HG03045 (cell line): Measurements from ENCODE around the gene NOTUM.
"Not testable (repeated sequence)": the region's sequence is repeated elsewhere in the genome, so short reads cannot be mapped to it uniquely, and the experiment has no call there.

Experiments used
- ATAC-seq: cut with Tn5 transposase; IDR thresholded peaks from one replicate; pipeline ENCODE4 v1.9.1; 2021; ENCODE audit warnings: mild to moderate bottlenecking, moderate library complexity; ENCODE audit not compliant: unreplicated experiment

NOTUM gene

DNA sequence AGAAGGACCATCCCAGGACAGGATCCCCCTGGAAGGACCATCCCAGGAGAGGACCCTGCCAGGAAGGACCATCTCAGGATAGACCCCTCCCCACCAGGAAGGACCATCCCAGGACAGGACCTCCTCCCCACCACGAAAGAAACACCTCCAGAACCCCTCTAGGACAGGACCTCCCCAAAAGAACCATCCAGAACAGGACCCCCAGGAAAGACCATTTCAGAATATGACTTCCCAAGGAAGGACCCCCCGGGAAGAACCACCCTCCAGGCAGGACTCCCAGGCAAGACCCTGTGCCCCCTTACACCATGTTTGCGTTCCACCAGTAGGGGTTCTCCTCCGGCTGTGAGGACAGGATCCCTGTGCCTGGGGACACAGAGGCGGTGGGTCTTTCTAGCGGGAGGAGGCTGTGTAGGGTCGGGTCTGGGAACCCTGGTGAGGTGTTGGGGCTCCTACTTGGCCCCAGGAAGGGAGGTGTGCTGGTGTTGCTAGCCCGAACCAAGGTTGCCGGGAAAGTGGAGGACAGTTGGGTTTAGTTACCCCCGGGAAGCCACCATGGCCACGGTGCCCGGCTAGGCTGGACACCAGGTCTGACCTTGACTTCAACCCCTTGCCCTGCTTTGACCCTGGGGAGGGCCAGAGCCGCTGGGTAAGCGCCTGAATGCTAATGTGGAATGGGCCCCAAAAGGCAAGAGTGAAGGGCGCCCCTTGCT, 2.2 kb downstream of the NOTUM start:
- no peak for ATAC-seq

DNA sequence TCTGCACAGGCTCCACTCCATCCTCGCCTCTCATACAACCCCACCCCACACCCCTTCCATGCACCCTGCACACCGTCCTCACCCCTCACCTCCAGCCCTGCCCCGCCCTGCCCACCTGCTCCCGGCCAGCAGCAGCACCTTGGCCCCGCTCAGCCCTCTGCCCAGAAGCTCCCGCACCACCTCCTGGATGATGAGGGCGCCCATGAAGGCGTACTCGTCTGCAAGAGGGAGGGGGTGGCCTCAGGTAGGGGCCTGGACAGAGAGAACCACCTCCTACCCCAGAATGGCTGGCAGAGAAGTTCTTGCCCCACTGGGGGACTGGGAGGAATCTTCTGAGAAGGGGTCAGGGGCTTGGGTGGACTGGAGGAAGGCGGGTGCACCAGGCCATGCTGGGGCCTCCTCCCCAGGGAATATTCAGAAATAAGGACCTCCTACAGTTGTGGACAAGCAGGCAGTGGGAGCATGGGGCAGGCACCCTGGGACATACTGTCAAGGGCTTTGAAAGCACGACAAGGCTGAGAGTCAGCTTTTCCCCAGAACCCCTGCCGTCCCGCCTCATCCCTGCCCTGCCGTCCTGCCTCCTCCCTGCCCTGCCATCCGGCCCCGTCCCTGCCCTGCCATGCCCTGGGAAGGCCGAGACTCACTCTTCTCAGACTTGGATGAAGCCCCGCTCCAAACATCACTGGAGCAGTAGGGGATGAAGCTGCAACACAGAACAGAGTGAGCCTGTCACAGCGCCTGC, 3.1 kb downstream of the NOTUM start:
- no peak for ATAC-seq

DNA sequence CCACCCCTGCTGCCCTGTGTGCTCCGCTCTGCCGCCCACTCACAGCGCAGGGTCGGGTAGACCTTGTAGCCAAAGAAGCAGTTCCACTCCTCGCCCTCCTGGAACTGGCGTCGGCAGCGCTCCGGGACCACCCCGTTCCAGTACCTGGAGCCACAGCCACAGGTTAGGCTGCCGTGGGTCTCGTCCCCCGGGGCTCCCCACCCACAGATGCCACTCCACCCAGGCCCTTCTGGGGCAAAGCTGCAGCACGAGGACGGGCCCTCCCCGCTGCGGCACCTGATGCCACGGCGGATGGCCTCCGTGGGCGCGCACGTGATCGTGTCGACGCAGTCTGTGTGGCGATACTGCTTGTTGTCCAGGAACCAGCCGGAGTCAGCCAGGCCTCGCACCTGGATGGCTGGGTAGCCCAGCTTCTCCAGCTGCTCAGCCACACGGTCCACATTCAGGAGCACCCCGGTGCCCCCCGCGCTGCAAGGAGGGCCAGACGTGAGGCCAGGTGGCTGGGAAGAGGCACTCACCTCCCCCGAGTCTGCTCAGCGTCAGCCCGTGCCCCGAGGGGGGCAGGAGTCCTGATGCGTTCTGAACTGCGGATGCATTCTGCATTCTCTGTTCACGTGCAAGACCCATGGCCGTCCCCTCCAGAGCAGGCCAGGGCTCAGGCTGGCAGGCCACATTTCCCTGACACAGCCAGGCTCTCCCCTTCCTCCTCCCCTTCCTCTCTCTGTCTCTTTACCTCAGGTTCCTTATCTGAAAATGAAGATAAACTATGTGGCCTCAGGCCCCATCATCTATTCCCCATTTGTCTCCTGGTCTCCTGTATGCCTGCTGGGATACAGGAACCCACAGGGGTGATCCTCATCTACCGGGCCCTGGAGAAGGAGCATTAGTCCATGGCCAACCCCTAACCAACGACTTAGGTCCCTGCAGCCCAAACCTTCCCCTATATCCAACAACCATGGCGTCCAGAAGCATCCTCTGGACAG, 4.1 kb downstream of the NOTUM start:
- ATAC-seq: no peak

DNA sequence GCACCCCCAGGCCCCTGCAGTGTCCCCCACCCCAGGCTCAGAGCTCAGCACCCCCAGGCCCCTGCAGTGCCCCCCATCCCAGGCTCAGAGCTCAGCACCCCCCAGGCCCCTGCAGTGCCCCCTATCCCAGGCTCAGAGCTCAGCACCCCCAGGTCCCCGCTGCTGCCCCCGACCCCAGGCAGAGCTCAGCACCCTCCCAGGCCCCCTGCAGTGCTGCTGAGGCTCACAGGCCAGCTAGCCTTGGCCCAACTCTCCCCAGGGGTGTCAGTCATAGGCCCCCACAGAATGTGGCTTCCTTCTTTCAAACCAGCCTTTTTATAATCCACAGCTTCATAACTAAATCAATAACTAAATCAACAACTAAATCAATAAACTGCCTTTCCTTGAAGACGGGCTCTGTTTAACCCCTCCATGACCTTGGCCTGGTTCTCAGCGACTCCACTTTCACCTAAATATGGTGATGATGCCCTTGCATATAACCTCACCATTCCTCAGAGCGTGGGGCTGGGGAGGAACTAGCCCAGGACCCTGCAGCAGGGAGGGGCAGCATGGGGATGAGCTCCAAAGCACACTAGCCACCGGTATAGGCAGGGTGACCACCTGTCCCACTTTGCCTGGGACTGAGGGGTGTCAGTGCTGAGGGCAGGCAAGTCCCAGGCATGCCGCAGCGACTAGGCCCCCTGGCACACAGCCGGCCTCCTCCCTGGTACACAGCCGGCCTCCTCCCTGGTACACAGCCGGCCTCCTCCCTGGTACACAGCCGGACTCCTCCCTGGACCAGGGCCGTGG, 5.0 kb downstream of the NOTUM start:
- ATAC-seq: no peak

DNA sequence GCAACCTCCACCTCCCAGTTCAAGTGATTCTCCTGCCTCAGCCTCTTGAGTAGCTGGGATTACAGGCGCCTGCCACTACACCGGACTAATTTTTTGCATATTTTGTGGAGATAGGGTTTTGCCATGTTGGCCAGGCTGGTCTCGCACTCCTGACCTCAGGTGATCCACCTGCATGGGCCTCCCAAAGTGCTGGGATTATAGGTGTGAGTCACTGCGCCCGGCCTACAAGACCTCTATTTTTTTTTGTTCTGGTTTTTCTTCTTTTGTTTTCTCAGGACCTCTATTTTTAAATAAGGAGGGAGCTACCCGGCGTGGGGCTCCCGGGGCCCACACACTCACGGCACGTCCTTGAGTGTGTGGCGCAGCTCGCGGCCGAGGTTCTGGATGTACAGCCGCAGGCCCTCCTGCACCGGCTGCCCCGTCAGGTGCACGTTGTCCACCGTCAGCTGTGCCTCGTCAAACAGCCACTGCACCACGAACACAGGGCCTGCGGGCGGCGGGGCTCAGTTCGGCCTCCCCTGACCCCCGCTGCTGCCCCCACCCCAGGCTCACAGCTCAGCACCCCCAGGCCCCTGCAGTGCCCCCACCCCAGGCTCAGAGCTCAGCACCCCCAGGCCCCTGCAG, 5.8 kb downstream of the NOTUM start:
- ATAC-seq: no peak

DNA sequence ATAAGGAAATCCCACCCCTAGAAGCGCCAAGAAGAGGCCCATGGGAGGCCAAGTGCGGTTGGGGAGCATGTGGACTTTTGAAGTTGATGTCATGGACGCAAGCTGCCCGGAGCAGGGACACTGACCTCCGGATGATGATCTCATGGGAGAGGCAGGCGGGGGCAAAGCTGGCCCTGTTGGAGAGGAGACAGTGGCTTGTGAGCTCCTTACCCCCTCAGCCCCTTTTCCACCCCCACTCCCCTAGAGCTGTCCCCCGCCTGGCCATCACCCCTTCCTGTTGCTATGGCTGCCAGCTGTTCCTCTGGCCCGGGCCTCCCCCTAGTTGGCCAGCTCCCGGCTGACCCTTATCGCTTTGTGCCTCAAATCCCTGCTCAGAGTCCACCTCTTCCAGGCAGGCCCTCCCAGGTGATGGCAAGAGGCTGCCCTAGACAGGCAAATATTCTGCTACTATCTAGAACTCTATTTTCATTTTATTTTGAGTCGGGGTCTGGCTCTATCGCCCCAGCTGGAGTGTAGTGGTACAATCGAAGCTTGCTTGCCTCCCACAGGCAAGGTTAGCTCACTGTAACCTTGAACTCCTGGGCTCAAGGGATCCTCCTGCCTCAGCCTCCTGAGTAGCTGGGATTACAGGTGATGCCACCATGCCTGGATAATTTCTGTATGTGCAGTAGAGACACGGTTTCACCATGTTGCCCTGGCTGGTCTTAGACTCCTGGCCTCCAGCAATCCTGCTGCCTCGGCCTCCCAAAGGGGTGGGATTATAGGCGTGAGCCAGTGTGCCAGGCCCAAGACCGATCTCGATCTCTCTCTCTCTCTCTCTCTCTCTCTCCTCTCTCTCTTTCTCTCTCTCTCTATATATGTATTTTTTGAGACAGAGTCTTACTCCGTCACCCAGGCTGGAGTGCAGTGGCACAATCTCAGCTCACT, 6.6 kb downstream of the NOTUM start:
- ATAC-seq: no peak

DNA sequence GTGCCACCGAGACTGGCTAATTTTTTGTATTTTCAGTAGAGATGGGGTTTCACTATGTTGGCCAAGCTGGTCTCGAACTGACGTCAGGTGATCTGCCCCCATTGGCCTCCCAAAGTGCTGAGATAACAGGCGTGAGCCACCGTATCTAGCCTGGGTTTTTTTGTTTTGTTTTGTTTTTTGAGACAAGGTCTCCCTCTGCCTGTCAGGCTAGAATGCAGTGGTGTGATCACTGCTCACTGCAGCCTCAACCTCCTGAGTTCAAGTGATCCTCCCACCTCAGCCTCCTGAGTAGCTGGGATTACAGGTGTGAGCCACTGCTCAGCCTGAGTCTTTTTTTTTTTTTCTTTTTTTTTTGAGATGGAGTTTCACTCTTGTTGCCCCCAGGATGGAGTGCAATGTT, 7.5 kb downstream of the NOTUM start:
- ATAC-seq: not testable (repeated sequence)

DNA sequence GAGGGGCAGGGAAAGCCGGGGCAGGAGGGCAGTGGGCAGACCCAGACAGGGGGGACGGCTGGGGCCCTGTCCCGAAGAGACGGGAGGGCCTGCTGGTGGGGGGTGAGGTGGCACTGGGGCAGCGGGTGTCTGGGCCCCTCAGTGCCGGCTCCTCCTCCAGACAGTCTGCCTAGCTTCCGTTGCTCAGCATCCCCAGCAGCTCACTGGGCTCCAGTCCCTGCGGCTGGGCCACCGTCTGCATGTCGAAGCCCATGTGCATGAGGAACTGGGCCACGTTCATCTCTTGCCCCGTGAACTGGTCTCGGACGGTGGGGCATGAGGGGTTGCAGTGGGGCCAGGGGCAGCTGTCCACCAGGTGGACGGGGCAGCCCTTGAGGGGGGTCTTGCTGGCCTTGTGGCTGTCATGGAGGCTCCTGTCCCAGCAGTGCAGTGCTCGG, 8.2 kb downstream of the NOTUM start:
- no peak for ATAC-seq

DNA sequence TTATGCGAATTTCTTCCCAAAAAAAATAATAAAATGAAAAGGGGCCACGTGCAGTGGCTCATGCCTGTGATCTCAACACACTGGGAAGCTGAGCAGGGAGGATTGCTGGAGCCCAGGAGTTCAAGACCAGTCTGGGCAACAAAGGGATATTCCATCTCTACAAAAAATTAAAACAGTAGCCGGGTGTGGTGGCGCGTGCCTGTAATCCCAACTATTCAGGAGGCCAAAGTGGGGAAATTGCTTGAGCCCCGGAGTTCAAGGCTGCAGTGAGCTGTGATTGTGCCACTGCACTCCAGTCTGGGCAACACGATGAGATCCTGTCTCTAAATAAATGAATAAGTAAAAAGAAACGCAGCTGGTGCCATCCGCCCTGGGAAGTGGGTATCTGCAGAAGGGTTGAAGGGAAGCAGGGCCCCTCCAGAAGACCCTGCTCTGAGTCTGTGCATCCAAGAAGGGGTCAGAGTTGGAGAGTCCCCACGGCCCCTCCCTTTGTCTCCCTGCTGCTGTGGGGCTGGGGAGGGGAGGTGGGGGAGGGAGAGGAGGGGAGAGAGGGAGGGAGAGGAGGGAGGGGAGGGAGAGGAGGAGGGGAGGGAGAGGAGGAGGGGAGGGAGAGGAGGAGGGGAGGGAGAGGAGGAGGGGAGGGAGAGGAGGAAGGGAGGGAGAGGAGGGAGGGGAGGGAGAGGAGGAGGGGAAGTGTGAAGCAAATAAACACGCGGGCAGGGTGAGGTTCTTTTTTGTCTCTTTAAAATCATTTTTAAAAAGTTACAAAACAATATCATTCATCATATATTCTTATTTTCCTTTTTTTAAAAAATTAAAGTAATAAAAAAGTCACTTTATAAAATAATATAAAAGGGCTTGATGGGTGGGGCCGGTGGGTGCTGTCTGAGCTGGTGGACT, 9.0 kb downstream of the NOTUM start:
- ATAC-seq: no peak

DNA sequence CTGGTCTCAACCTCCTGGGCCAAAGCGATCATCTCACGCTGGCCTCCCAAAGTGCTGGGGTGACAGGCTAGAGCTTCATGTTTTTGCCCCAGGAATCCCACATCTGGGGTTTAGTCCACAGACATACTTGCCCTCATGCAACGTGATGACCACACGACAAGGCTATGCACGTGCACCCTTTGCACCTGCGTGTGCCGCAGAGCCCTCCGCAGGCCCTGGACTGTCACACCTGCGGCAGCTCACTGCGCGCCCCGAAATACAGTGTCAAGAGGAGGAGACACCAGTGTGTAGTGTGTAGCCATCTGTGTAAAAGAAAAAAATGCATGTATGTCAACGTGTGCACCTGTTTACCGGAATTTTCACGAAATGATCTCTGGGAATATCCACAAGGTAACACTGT, 10.5 kb downstream of the NOTUM start:
- no peak for ATAC-seq

DNA sequence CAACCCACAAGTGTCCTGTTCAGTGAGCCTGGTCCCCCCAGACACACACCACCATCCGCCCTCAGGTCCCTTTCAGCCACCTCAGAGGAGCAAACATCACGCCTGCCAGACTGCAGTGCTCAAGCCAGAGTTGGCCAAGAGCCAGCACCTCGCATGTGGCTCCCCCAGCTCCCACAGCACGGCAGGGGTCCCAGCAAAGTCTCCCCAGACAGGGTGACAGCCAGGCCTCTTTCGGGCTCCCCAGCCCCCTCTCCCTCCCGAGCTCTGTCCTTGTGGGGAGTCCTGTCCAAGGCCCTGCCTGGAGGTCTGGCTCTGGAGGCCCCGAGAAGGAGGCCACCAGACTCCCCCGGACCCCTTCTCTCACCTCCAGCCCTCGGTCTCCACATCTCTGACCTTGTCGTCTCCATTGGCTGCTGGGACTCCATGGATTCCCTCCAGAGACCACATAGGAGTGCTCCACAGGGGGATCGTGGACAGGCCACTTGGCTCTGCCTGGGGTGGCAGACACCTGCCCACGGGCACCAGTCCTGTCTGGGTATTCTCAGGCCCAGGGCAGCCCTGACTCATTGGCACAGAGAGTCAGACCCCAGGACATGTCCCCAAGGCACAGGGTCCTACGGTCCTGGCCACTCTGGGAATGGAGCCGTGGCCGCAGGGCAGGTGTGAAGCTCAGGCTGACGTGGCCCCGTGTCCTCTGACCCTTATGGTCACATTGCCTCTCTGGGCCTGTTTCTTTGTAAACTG, 12.2 kb downstream of the NOTUM start:
- no peak for ATAC-seq

DNA sequence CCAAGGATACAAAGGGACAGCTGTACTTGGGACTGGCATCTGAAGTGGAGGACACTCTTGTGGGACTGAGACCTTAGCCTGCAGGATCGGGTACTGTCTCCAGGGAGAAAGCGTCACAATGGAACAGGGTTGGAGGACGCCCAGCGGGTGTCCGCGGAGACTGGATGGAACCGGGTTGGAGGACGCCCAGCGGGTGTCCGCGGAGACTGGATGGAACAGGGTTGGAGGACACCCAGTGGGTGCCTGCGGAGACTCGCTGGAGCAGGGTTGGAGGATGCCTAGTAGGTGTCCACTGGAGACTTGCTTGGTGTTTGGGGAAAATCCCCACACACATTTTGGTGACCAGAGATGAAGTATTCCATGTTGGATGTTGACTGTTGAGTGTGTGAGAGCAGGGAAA, 13.8 kb downstream of the NOTUM start, which contains the start of gene MYADML2:
Gene MYADML2 (minus strand): TSS at position 45 of the 400 bp plus-strand sequence. CDS start 5,492 bp downstream, outside the sequence.
- ATAC-seq: no peak

DNA sequence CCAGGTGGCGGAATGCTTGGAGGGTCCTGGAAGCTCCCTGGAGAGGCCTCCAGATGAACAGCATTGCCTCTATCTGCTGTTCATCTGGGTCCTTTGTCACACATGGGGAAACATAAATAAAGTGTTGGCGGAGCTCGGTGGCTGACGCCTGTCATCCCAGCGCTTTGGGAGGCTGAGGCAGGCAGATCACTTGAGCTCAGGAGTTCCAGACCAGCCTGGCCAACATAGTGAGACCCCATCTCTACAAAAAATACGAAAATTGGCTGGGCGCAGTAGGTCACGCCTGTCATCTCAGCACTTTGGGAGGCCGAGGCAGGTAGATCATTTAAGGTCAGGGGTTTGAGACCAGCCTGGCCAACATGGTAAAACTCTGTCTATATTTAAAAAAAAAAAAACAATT, 16.1 kb downstream of the NOTUM start:
- no peak for ATAC-seq

DNA sequence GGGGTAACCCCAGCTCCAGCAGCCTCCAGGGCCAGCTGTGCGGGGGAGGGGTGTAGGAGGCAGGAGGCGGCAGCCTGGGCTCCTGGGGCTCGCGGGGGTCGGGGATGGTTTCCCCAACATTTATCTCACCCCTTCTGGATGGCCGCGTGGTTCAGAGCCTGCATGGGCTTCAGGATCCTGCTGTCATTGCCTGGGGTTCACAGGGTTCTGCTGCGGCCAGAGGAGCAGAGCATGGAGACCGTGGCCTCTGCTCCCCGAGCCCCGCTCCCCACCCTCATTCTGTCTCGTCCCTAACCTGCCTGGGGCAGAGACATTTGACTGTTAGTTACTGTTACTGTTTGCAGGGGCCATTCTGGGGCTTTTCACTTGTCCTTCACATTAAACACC, 18.8 kb downstream of the NOTUM start:
- no peak for ATAC-seq

DNA sequence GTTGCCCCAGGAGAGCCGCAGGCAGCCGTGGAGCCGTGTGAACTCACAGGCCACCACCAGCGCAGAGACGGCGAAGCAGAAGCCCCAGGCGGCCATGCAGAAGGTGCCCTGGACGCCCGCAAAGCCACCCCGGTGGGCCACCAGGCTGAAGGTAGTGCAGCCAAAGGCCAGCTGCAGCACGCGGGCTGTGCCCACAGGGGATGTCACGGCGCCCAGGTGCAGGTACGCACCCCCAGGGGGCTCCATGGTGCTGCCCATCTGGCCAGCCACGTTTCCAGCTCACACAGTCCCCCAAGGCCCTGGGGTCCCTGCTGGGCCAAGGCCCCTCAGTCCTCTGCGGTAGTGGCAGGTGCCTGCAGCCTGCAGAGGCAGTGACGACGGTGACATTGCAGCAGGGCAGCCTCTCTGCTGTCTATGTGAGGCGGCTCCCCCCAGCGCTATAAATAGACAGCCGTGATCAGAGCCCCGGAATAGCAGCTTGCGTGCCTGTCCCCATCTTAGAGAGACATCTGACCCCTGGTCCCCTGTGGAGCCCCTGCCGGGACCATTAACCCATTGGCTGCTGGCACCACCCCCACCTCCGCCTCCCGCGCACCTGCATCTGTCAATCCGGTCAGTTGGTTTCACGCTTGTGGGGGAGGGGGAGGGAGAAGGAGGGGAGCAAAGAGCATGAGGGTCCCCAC, 19.4 kb downstream of the NOTUM start:
- no peak for ATAC-seq
